Astrocyte (in vitro differentiated cells and primary cell): Measurements from ENCODE around the gene NPHP4.

Experiments
- CTCF ChIP-seq: IDR thresholded peaks from 2 replicates; pipeline ENCODE4 v1.5.1; 2011; ENCODE audit warnings: low read depth, mild to moderate bottlenecking, inconsistent platforms, low read length, moderate library complexity; ENCODE audit not compliant: insufficient read depth
- EZH2 ChIP-seq: IDR thresholded peaks from 2 replicates; pipeline ENCODE4 v1.6.1; 2012; ENCODE audit warnings: mild to moderate bottlenecking, low read length, inconsistent platforms; ENCODE audit not compliant: insufficient read depth

- no peak for TF ChIP-seq CTCF
- no peak for TF ChIP-seq EZH2
Measured at GRCh38 chr1:5821540-5822176, 170.6 kb downstream of the NPHP4 start.
